ENCODE results near the gene NLRP1.

The NLRP1 gene

DNA sequence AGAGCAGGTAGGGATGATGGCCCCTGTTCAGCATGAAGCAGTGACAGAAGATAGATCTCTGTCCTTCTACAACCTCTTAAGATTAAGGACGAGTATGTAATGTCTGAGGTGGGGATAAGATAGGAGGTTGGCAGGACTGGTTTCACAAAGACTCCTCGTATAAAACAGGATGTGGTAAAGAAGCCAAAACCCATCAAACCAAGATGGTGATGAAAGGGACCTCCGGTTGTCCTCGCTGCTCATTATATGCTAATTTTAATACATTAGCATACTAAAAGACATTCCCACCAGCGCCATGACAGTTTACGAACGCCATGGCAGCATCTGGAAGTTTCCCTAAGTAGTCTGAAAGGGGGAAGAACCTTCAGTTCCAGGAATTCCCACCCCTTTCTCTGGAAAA is 70.7 kb downstream of the NLRP1 start:
- Histone ChIP-seq H3K14ac (ENCODE audit: low read length) (no peak overlapping the region), H2BK5ac (ENCODE audit: low read length) (no peak overlapping the region), H3K4me3 (ENCODE audit: low read length in 2 of 2) (no peak overlapping the region), H3K4me1 (ENCODE audit: control insufficient read depth in 2 of 2, insufficient read depth in 1 of 2, low read depth in 1 of 2, low read length in 2 of 2) (peaks cover 5 to 9% of the 10 kb centered on the region in 2 donors), H3K4me2 (ENCODE audit: insufficient read depth, low read length, poor library complexity, severe bottlenecking) (no peak overlapping the region), H3K4ac (ENCODE audit: low read length) (no peak overlapping the region), H3K36me3 (replicated peaks in 1 of 2; ENCODE audit: control insufficient read depth in 2 of 2, insufficient read depth in 2 of 2, low read length in 2 of 2) (no peaks in the 10 kb centered on the region), H2BK15ac (ENCODE audit: low read length) (no peak overlapping the region), H3K23ac (ENCODE audit: low read depth, low read length, poor library complexity) (no peak overlapping the region), H3K9ac (ENCODE audit: low read depth, low read length, poor library complexity) (no peak overlapping the region), H4K8ac (ENCODE audit: low read depth, low read length) (no peak overlapping the region), H3K9me3 (replicated peaks in 1 of 2; ENCODE audit: control insufficient read depth in 2 of 2, insufficient read depth in 1 of 2, low read depth in 1 of 2, low read length in 2 of 2) (no peaks in the 10 kb centered on the region), H2BK120ac (ENCODE audit: low read depth, low read length) (no peak overlapping the region), H2AK5ac (ENCODE audit: low read depth, low read length) (no peak overlapping the region), H3K27me3 (ENCODE audit: control insufficient read depth in 3 of 3, insufficient read depth in 3 of 3, low read depth in 1 of 3, low read length in 3 of 3) (no peaks in the 10 kb centered on the region), H3K18ac (ENCODE audit: low read length) (no peak overlapping the region), H2AFZ (ENCODE audit: low read length) (no peak overlapping the region), H3K27ac (replicated peaks; ENCODE audit: low read length) (no peak overlapping the region), H2BK12ac (ENCODE audit: low read length) (no peak overlapping the region), H3K79me1 (ENCODE audit: low read depth, low read length) (no peaks in the 10 kb centered on the region), H4K91ac (ENCODE audit: low read depth, low read length, poor library complexity) (no peak overlapping the region)
- no CpG with 5 or more reads among the region's 7 CpGs for WGBS, 2 donors (ENCODE audit: extremely low coverage in 2 of 2, insufficient read length in 2 of 2, insufficient replicate concordance in 1 of 2)
- DNase-seq (ENCODE audit: low spot score): no peak

DNA sequence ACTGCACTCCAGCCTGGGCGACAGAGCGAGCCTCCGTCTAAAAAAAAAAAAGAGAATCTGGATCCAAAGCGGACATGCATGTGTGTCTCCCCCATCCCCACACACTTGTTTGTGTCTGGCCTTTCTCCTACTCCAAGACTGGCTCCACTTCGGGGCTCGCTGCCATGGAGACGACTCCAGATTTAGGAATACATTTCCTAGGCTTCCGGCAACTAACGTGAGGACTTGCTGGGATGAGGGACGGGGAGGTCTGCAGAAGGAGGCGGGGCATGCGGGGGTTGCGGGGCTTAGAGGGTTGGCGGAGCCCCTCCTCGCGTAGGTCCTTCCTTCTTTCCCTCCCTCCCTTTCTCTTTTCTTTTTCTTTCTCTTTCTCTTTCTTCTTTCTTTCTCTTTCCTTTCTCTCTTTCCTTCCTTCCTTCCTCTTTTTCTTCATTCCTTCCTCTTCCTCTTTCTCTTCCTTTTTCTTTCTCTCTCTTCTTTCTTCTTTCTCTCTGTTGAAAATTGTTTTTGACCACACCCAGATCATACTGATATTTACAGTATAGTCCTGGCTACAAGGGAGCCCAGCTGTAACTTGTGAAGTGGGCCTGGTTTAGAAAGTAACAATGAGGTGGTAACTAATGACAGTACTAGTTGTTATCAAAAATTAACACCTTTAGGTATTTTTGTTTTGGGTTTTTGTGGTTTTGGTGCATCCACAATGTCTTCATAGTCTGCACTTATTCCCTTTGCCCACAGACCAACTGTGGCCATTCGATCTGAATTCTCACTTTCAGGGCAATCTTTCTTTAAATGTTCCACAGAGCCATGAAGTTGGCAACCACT is 72.7 kb downstream of the NLRP1 start:
- DNase-seq (ENCODE audit: low spot score): no peak
- WGBS, 2 donors (ENCODE audit: extremely low coverage in 2 of 2, insufficient read length in 2 of 2, insufficient replicate concordance in 1 of 2): no CpG with 5 or more reads among the region's 17 CpGs
- H2BK12ac ChIP-seq (ENCODE audit: low read length): no peak overlapping the region

DNA sequence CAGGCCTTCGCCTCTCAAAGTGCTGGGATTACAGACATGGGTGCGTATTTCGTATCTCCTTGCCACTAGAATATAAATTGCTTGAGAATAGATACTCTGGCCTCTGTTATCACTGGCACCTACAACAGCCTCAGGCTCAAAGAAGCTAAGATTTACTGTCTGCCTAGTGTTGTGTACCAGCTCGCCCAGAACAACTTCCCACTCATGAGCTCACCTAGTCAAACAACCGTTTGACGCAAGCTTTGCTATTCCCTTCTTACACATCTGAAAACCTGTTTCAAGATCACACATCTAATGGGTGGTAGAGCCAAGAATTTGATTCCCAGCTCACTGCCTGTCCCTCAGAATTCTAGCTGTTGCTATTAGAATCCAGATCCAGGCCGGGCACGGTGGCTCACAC is 73.5 kb downstream of the NLRP1 start:
- H3K27me3 ChIP-seq (ENCODE audit: control insufficient read depth in 3 of 3, insufficient read depth in 3 of 3, low read depth in 1 of 3, low read length in 3 of 3): no peaks in the 10 kb centered on the region
- no peak overlapping the region for H2AK5ac ChIP-seq (ENCODE audit: low read depth, low read length)
- WGBS, 2 donors (ENCODE audit: extremely low coverage in 2 of 2, insufficient read length in 2 of 2, insufficient replicate concordance in 1 of 2): no CpG with 5 or more reads among the region's 8 CpGs
- H2BK12ac ChIP-seq (ENCODE audit: low read length): no peak overlapping the region
- peak overlapping the region; percentile 1 for H3K27ac ChIP-seq (replicated peaks; ENCODE audit: low read length)
- no peaks in the 10 kb centered on the region for H3K9me3 ChIP-seq (replicated peaks in 1 of 2; ENCODE audit: control insufficient read depth in 2 of 2, insufficient read depth in 1 of 2, low read depth in 1 of 2, low read length in 2 of 2)
- peaks cover 6 to 13% of the 10 kb centered on the region in 2 donors for H3K4me1 ChIP-seq (ENCODE audit: control insufficient read depth in 2 of 2, insufficient read depth in 1 of 2, low read depth in 1 of 2, low read length in 2 of 2)
- no peak for DNase-seq (ENCODE audit: low spot score)
- H3K4me3 ChIP-seq (ENCODE audit: low read length in 2 of 2): no peak overlapping the region
- H3K14ac ChIP-seq (ENCODE audit: low read length): no peak overlapping the region
- H4K8ac ChIP-seq (ENCODE audit: low read depth, low read length): no peak overlapping the region
- no peaks in the 10 kb centered on the region for H3K79me1 ChIP-seq (ENCODE audit: low read depth, low read length)
- no peaks in the 10 kb centered on the region for H3K36me3 ChIP-seq (replicated peaks in 1 of 2; ENCODE audit: control insufficient read depth in 2 of 2, insufficient read depth in 2 of 2, low read length in 2 of 2)
- H2AFZ ChIP-seq (ENCODE audit: low read length): no peak overlapping the region
- H3K9ac ChIP-seq (ENCODE audit: low read depth, low read length, poor library complexity): no peak overlapping the region
- H3K4ac ChIP-seq (ENCODE audit: low read length): no peak overlapping the region
- no peak overlapping the region for H2BK15ac ChIP-seq (ENCODE audit: low read length)
- no peak overlapping the region for H3K4me2 ChIP-seq (ENCODE audit: insufficient read depth, low read length, poor library complexity, severe bottlenecking)
- no peak overlapping the region for H4K91ac ChIP-seq (ENCODE audit: low read depth, low read length, poor library complexity)
- no peak overlapping the region for H2BK5ac ChIP-seq (ENCODE audit: low read length)
- no peak overlapping the region for H3K23ac ChIP-seq (ENCODE audit: low read depth, low read length, poor library complexity)
- no peak overlapping the region for H3K18ac ChIP-seq (ENCODE audit: low read length)
- no peak overlapping the region for H2BK120ac ChIP-seq (ENCODE audit: low read depth, low read length)

More for the DNA sequence above, 72.7 kb downstream of the NLRP1 start:
- Histone ChIP-seq H3K14ac (ENCODE audit: low read length) (no peak overlapping the region), H3K27ac (replicated peaks; ENCODE audit: low read length) (no peak overlapping the region), H2BK15ac (ENCODE audit: low read length) (no peak overlapping the region), H3K27me3 (ENCODE audit: control insufficient read depth in 3 of 3, insufficient read depth in 3 of 3, low read depth in 1 of 3, low read length in 3 of 3) (no peaks in the 10 kb centered on the region), H3K4ac (ENCODE audit: low read length) (no peak overlapping the region), H3K9ac (ENCODE audit: low read depth, low read length, poor library complexity) (no peak overlapping the region), H3K18ac (ENCODE audit: low read length) (no peak overlapping the region), H4K91ac (ENCODE audit: low read depth, low read length, poor library complexity) (no peak overlapping the region), H3K23ac (ENCODE audit: low read depth, low read length, poor library complexity) (no peak overlapping the region), H2AFZ (ENCODE audit: low read length) (peak overlapping the region; percentile 58), H3K4me1 (ENCODE audit: control insufficient read depth in 2 of 2, insufficient read depth in 1 of 2, low read depth in 1 of 2, low read length in 2 of 2) (peaks cover 6 to 13% of the 10 kb centered on the region in 2 donors), H3K4me3 (ENCODE audit: low read length in 2 of 2) (no peak overlapping the region), H3K9me3 (replicated peaks in 1 of 2; ENCODE audit: control insufficient read depth in 2 of 2, insufficient read depth in 1 of 2, low read depth in 1 of 2, low read length in 2 of 2) (no peaks in the 10 kb centered on the region), H3K4me2 (ENCODE audit: insufficient read depth, low read length, poor library complexity, severe bottlenecking) (no peak overlapping the region), H4K8ac (ENCODE audit: low read depth, low read length) (no peak overlapping the region), H2AK5ac (ENCODE audit: low read depth, low read length) (no peak overlapping the region), H3K36me3 (replicated peaks in 1 of 2; ENCODE audit: control insufficient read depth in 2 of 2, insufficient read depth in 2 of 2, low read length in 2 of 2) (no peaks in the 10 kb centered on the region), H2BK120ac (ENCODE audit: low read depth, low read length) (no peak overlapping the region), H2BK5ac (ENCODE audit: low read length) (no peak overlapping the region), H3K79me1 (ENCODE audit: low read depth, low read length) (no peaks in the 10 kb centered on the region)

DNA sequence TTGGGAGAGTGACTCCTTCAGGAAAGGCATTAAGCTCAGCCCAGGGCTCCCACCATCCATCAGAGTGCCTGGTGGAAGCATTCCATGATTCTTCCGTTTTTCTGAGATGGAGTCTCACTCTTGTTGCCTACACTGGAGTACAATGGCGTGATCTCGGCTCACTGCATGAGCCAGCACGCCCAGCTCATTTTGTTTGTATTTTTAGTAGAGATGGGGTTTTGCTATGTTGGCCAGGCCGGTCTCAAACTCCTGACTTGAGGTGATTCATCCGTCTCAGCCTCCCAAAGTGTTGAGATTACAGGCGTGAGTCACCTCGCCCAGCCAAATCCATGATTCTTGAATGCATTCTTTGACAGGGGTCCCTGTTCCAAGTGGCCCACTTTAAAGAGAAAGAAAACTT is 74.8 kb downstream of the NLRP1 start:
- Histone ChIP-seq H3K18ac (ENCODE audit: low read length) (peak overlapping the region; percentile 76), H2BK5ac (ENCODE audit: low read length) (no peak overlapping the region), H3K4ac (ENCODE audit: low read length) (no peak overlapping the region), H3K4me2 (ENCODE audit: insufficient read depth, low read length, poor library complexity, severe bottlenecking) (no peak overlapping the region), H3K79me1 (ENCODE audit: low read depth, low read length) (no peaks in the 10 kb centered on the region), H2AFZ (ENCODE audit: low read length) (peak overlapping the region; percentile 66), H4K91ac (ENCODE audit: low read depth, low read length, poor library complexity) (no peak overlapping the region), H3K36me3 (replicated peaks in 1 of 2; ENCODE audit: control insufficient read depth in 2 of 2, insufficient read depth in 2 of 2, low read length in 2 of 2) (no peaks in the 10 kb centered on the region), H3K9me3 (replicated peaks in 1 of 2; ENCODE audit: control insufficient read depth in 2 of 2, insufficient read depth in 1 of 2, low read depth in 1 of 2, low read length in 2 of 2) (no peaks in the 10 kb centered on the region), H3K4me3 (ENCODE audit: low read length in 2 of 2) (no peak overlapping the region), H3K4me1 (ENCODE audit: control insufficient read depth in 2 of 2, insufficient read depth in 1 of 2, low read depth in 1 of 2, low read length in 2 of 2) (peaks cover 6 to 13% of the 10 kb centered on the region in 2 donors), H3K9ac (ENCODE audit: low read depth, low read length, poor library complexity) (no peak overlapping the region), H3K27me3 (ENCODE audit: control insufficient read depth in 3 of 3, insufficient read depth in 3 of 3, low read depth in 1 of 3, low read length in 3 of 3) (no peaks in the 10 kb centered on the region), H2BK15ac (ENCODE audit: low read length) (no peak overlapping the region), H3K23ac (ENCODE audit: low read depth, low read length, poor library complexity) (no peak overlapping the region), H3K27ac (replicated peaks; ENCODE audit: low read length) (peak overlapping the region; percentile 44), H2BK12ac (ENCODE audit: low read length) (no peak overlapping the region), H4K8ac (ENCODE audit: low read depth, low read length) (no peak overlapping the region), H3K14ac (ENCODE audit: low read length) (no peak overlapping the region), H2BK120ac (ENCODE audit: low read depth, low read length) (no peak overlapping the region), H2AK5ac (ENCODE audit: low read depth, low read length) (no peak overlapping the region)
- no peak for DNase-seq (ENCODE audit: low spot score)
- no CpG with 5 or more reads among the region's 8 CpGs for WGBS, 2 donors (ENCODE audit: extremely low coverage in 2 of 2, insufficient read length in 2 of 2, insufficient replicate concordance in 1 of 2)

Data from neuronal stem cell (in vitro differentiated cells).